T-helper 2 cell treated with Interferon-gamma antibody and Interleukin-4, amounts not matched to agents 100 ng/mL and 5 ng/mL, for 36 hours (primary cell): ENCODE measurements around the gene NME7. TPM values are rescaled to one million over a fixed set of nuclear protein-coding genes. Genes with fewer than 3 reads are reported as not detected.

Experiments used
- intact Hi-C: fragments of 100-400 bp; cut with micrococcal nuclease; formaldehyde crosslinking; loops from one replicate; pipeline ENCODE4 v1.15.1; 2023
- total RNA-seq: library from RNA; stranded (reverse); gene quantifications from 2 replicates; pipeline ENCODE4 v1.2.3, GENCODE V29; 2022

The NME7 gene
- total RNA-seq, 1 donor from 2014 or later = 19.7 TPM

DNA sequence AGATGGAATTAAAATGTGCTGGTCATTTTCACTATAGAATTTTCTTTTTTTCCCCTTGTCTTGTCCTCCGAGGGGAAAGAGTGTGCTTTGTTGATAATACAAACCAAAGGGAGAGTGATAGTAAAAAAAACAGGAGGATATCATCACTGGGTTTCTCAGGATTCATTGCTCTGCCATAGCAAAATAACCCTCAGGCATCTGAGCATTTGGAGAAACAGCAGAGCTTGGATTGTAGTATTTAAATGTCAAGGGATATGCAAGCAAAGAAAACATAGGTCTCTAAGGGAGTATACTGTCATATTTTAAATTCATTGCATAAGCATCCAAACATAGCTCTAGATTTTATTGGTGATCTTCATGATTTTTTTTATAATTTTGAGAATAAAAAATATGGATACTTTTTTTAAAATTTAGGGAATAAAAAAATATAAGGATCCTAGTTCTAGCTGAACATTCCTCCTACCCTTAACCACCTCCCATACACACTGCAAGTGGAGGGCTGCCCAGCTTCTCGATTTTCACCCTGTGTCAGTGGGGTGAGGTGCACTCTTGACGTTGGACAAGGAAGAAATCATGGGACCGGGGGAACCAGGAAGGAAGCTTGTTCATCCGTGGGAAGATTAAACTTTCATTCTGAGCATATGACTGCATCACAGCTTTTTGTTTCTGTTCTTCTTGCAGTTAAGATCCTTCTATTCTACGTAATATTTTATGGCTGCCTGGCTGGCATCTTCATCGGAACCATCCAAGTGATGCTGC, 256.7 kb downstream of the NME7 start:
- intact Hi-C loops = no loop called here

DNA sequence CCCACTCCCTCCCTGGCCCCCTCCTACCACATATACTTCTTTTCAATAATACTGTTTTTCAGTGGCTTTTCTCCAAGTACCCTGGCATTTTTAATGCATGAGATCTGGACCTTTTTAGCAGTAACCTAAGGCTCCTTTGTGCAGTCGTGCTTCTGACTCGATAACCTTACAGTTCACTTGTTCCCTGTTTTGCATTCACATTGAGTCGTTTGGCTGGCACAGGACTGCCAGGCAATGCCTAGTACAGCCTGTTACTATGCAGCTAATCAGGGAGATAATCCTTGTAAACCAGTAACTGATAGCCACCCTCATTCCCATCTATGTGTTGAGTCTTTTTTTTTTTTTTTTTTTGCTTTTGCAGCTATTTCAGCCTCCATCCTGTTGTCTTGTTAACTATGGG, 257.4 kb downstream of the NME7 start:
- intact Hi-C loops = no loop called here

- intact Hi-C loops = loop anchor here (5.0 to 10.0 kb wide), 7 partner anchors 67 to 965 kb away; partner anchors contain the start of genes KIFAP3, SFT2D2 and SLC19A2
Measured at GRCh38 chr1:169109561-169110134, 257.9 kb downstream of the NME7 start.

DNA sequence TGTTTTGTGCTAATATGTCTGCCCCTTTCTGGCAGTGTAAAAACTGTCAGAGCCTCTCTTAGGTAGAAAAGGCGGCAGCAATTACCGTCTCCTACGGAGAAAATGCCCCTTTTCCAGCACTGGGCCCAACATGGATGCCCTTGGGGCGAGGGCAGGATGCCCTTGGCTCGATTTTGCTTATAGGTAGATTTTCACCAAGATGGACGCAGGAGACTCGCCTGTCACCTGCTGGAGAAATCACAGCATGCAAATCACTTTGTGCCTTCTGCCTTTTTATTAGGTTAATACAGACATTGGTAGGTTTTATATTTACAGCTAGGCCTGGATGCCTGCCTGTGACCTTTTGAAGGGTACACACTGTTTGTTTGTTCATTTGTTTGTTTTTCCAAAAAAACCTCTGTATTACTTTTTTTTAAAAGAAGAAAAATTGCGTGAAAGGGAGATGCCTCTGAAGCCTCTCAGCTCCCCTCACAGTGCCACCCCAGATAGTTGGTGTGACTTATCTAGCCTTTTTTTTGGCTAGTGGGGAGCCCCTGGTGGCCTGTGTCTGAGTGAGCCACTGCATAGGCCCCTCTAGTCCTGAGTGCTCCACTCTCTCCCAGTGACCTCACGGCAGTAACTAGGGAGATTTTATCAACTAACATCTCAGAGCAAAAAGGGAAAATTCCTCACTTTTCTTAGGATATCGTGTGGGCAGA, 258.6 kb downstream of the NME7 start:
- intact Hi-C loops = loop anchor here (5.0 to 10.0 kb wide), 7 partner anchors 67 to 966 kb away; partner anchors contain the start of genes KIFAP3, SFT2D2 and SLC19A2

GRCh38 chr1:169108223-169108622, 259.4 kb downstream of the NME7 start:
- intact Hi-C loops = loop anchor here (5.0 to 10.0 kb wide), 7 partner anchors 66 to 967 kb away; partner anchors contain the start of genes KIFAP3, SFT2D2 and SLC19A2

GRCh38 chr1:169107603-169108208, 259.9 kb downstream of the NME7 start:
- intact Hi-C loops = loop anchor here (2.0 to 10.0 kb wide), 9 partner anchors 65 to 967 kb away; partner anchors contain the start of genes KIFAP3, NME7, SFT2D2 and SLC19A2

- intact Hi-C loops = loop anchor here (2.0 to 10.0 kb wide), 9 partner anchors 65 to 968 kb away; partner anchors contain the start of genes KIFAP3, NME7, SFT2D2 and SLC19A2
Measured at GRCh38 chr1:169106921-169107602, 260.5 kb downstream of the NME7 start.

DNA sequence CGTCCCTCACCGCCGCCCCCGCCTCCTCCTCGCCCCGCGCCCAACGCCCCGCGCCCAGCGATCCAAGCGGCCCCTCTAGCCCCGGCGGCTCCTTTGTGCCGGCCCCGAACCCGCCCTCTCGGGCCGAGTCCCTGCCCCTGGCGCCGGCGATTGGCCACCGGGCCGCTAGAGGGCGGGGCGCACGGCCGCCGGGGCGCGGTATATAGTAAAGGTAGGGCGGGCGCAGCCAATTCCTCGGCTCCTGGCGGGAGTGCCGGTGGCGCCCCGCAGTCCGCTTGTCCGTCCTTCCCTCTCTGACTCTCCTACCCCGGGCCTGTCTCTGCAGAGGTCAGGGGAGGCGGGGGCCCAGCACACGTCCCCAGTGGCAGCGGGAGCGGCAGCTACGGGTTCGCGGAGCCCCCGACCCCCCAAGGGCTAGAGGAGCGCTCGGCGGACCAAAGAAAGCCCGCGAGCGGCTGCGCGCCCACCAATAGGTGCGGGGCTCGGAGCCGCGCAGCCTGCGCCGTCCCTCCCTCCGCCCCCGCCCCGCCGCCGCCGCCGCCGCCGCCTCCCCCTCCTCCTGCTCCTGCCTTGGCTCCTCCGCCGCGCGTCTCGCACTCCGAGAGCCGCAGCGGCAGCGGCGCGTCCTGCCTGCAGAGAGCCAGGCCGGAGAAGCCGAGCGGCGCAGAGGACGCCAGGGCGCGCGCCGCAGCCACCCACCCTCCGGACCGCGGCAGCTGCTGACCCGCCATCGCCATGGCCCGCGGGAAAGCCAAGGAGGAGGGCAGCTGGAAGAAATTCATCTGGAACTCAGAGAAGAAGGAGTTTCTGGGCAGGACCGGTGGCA, 261.3 kb downstream of the NME7 start, which contains the start of gene ATP1B1:
Gene ATP1B1, plus strand, starts transcription at position 596 of the 826 bp plus-strand sequence. Its CDS starts 140 bp downstream, at position 736.
- intact Hi-C loops = loop anchor here (2.0 to 10.0 kb wide), 9 partner anchors 64 to 968 kb away; partner anchors contain the start of genes KIFAP3, NME7, SFT2D2 and SLC19A2

GRCh38 chr1:169105434-169106094, 262.0 kb downstream of the NME7 start:
- intact Hi-C loops = loop anchor here (2.0 to 10.0 kb wide), 9 partner anchors 63 to 969 kb away; partner anchors contain the start of genes KIFAP3, NME7, SFT2D2 and SLC19A2

GRCh38 chr1:169105087-169105433, 262.5 kb downstream of the NME7 start:
- intact Hi-C loops = loop anchor here (5.0 to 10.0 kb wide), 7 partner anchors 63 to 970 kb away; partner anchors contain the start of genes KIFAP3, SFT2D2 and SLC19A2

- intact Hi-C loops = loop anchor here (10.0 kb wide), 3 partner anchors 381 to 971 kb away; partner anchors contain the start of genes KIFAP3 and SLC19A2
Measured at GRCh38 chr1:169103480-169103893, 264.1 kb downstream of the NME7 start.

DNA sequence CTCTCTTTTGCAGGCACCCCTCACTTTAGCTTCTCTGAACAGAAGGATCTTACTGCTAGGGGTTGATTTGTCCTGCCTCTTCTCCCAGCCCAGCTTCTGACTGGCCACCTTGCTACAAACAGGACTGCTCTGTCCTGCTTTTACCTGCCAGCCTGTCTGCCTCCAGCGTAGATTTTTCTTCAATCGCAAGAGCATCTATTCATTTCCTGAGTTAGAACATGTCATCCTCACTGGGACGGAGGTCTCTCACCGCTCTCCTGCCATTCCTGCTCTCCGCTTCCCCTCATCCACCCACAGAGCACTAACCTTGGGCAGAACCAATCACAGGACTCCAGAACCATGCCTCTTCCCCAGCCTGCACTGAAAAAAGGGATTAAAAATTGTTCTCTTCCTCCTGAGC, 264.6 kb downstream of the NME7 start:
- intact Hi-C loops = loop anchor here (10.0 kb wide), 3 partner anchors 382 to 972 kb away; partner anchors contain the start of genes KIFAP3 and SLC19A2

- intact Hi-C loops = loop anchor here (10.0 kb wide), 3 partner anchors 382 to 972 kb away; partner anchors contain the start of genes KIFAP3 and SLC19A2
Measured at GRCh38 chr1:169102567-169102966, 265.0 kb downstream of the NME7 start.

- intact Hi-C loops = loop anchor here (10.0 kb wide), 3 partner anchors 384 to 974 kb away; partner anchors contain the start of genes KIFAP3 and SLC19A2
Measured at GRCh38 chr1:169100651-169101088, 266.9 kb downstream of the NME7 start.

- intact Hi-C loops = loop anchor here (10.0 kb wide), 3 partner anchors 385 to 975 kb away; partner anchors contain the start of genes KIFAP3 and SLC19A2
Measured at GRCh38 chr1:169100208-169100607, 267.4 kb downstream of the NME7 start.

DNA sequence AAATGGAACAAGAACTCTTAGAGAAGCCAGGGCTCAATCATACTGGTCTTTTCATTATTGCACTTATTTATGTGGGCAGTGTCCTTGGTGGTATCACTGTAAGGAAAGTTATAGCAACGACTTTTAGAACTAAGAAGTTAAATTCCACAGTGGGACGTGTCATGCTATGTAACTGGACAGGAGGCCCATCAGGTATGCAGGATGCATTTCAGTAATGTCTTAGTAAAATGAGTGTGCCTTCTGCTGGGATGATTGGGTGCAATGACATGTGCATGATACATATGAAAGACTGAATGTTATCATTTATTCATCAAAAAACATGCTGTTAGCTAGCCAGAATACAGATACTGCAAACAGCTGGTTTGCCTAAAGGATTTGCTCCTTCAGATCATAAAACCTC, 268.0 kb downstream of the NME7 start:
- intact Hi-C loops = no loop called here

GRCh38 chr1:169098380-169098779, 269.2 kb downstream of the NME7 start:
- intact Hi-C loops = no loop called here

DNA sequence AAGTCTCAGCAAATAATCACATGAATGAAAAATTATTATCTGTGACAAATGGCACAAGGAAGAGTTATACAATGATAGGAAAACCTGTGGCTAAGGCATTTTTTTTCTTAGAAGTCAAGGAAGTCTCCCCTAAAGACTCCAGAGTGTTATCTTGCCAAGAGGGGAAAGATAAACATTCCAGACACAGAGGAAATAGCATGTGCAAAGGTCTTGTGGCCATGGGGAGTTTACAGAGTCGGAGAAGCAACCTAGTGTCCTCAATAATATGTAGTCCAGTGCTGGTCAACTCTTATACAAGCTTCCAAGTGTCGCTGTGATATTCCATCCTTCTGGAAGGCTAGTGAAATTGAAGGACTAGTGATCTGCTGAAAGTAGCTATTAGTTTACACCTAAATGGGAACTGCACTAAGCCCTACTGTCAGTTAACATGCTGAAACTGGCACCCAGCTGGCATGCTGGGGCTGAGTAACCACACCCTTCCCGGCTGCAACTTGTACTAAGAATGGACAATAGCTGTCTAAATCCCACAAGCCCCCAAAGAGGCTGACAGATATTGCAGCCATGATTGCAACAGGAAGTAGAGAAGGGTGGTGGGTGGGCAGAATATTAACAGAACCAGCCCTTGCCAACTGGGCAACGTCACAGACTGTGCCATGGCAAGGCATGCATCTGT, 272.6 kb downstream of the NME7 start:
- intact Hi-C loops = loop anchor here (5.0 kb wide), 1 partner anchor 602 kb away; no protein-coding TSS in a partner anchor
